Measurements from ENCODE around the gene SLC49A4.

The SLC49A4 gene

DNA sequence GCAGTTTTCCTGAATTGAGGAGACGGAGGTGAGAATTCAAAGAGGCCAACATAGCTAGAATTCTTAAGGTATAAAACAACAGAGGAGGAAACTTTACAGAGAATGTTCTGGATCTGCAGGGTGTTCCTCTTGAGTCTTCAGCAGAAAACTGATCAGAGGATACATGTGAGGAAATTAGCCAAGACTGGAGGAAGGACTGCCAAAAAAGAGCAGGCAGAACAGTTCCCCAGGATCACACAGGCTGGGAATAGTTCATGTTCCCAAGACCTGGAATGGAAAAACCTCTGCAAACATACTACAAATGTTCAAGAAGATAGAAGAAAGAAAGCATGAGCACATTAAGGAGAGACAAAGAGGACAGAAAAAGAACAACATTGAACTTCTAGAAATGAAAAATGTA lies 7.5 kb downstream of the SLC49A4 start:
- TF ChIP-seq, protein P1, sequence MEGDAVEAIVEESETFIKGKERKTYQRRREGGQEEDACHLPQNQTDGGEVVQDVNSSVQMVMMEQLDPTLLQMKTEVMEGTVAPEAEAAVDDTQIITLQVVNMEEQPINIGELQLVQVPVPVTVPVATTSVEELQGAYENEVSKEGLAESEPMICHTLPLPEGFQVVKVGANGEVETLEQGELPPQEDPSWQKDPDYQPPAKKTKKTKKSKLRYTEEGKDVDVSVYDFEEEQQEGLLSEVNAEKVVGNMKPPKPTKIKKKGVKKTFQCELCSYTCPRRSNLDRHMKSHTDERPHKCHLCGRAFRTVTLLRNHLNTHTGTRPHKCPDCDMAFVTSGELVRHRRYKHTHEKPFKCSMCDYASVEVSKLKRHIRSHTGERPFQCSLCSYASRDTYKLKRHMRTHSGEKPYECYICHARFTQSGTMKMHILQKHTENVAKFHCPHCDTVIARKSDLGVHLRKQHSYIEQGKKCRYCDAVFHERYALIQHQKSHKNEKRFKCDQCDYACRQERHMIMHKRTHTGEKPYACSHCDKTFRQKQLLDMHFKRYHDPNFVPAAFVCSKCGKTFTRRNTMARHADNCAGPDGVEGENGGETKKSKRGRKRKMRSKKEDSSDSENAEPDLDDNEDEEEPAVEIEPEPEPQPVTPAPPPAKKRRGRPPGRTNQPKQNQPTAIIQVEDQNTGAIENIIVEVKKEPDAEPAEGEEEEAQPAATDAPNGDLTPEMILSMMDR (IDR thresholded peaks at IDR 0.05; ENCODE audit: low read depth, low read length) = no peak
- DNase-seq = no peak

DNA sequence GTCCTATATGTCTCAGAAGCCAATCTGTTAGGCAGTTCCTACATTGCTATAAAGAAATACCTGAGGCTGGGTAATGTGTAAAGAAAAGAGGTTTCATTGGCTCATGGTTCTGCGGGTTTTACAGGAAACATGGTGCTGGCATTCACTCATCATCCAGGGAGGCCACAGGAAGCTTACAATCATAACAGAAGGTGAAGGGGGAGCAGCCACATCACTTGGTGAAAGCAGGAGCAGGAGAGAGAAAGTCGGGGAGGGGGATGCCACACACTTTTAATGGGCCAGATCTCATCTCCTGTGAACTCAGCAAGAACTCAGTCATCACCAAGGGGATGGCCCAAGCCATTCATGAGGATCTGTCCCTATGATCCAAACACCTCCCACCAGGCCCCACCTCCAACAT lies 9.1 kb downstream of the SLC49A4 start:
- Histone ChIP-seq H3K4me1 (no peaks in the 10 kb centered on the region), H3K27me3 (no peaks in the 10 kb centered on the region), H3K36me3 (peaks cover 4% of the 10 kb centered on the region; the same call in 1 of the 2 replicates), H3K9me3 (no peaks in the 10 kb centered on the region), H3K4me3 (ENCODE audit: low read depth, low read length) (no peak overlapping the region)
- TF ChIP-seq, protein P1 (IDR thresholded peaks at IDR 0.05; ENCODE audit: low read depth, low read length) = no peak
- DNase-seq = no peak

More for the DNA sequence above, 7.5 kb downstream of the SLC49A4 start:
- Histone ChIP-seq H3K9me3 (no peaks in the 10 kb centered on the region), H3K4me3 (ENCODE audit: low read depth, low read length) (no peak overlapping the region), H3K36me3 (no peaks in the 10 kb centered on the region; the same call in 1 of the 2 replicates), H3K27me3 (no peaks in the 10 kb centered on the region), H3K4me1 (no peaks in the 10 kb centered on the region)

DNA sequence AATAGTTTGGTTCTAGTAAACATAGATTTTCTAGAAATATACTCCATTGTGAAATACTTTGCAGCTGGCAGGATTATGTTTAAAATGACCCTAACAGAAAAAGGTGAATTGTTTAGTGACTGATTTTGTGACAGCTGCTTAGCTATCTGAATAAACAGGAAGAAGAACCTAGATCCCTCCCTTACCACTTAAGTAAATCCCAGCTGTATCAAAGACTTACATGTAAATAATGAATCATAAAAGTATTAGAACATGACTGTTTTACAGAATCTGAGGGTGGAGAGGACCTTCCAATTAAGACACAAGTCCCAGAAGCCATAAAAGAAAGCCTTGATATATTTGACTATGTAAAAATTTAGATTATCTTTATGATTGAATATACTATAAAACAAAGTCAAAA lies 15.9 kb downstream of the SLC49A4 start:
- Histone ChIP-seq H3K4me3 (ENCODE audit: low read depth, low read length) (no peak overlapping the region), H3K36me3 (peaks cover 4% of the 10 kb centered on the region; the same call in 1 of the 2 replicates), H3K4me1 (peaks cover 13% of the 10 kb centered on the region), H3K27me3 (no peaks in the 10 kb centered on the region), H3K9me3 (no peaks in the 10 kb centered on the region)
- DNase-seq = no peak
- TF ChIP-seq, protein P1 (IDR thresholded peaks at IDR 0.05; ENCODE audit: low read depth, low read length) = no peak

DNA sequence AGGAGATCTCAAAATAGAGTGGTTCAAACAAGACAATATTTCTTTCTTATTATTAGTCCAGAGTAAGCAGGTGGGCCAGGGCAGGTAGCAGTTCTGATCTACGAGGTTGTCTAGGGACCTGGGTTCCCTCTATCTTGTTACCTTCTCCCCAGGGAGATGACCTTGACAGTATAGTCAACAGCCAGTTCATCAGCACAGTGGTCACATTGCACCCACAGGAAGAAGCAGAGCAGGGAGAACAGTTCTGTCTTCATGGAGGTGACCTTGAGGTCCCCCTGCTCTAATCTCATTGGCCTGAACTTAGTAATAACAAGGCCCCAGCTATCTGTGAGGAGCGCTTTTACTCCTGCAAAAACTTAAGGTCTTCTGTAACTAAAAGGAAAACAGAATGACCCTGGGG lies 21.7 kb downstream of the SLC49A4 start:
- Histone ChIP-seq H3K36me3 (no peaks in the 10 kb centered on the region), H3K27me3 (no peaks in the 10 kb centered on the region), H3K9me3 (no peaks in the 10 kb centered on the region), H3K4me3 (ENCODE audit: low read depth, low read length) (no peak overlapping the region), H3K4me1 (peaks cover 5% of the 10 kb centered on the region)
- no peak for DNase-seq
- TF ChIP-seq, protein P1 (IDR thresholded peaks at IDR 0.05; ENCODE audit: low read depth, low read length) = no peak

DNA sequence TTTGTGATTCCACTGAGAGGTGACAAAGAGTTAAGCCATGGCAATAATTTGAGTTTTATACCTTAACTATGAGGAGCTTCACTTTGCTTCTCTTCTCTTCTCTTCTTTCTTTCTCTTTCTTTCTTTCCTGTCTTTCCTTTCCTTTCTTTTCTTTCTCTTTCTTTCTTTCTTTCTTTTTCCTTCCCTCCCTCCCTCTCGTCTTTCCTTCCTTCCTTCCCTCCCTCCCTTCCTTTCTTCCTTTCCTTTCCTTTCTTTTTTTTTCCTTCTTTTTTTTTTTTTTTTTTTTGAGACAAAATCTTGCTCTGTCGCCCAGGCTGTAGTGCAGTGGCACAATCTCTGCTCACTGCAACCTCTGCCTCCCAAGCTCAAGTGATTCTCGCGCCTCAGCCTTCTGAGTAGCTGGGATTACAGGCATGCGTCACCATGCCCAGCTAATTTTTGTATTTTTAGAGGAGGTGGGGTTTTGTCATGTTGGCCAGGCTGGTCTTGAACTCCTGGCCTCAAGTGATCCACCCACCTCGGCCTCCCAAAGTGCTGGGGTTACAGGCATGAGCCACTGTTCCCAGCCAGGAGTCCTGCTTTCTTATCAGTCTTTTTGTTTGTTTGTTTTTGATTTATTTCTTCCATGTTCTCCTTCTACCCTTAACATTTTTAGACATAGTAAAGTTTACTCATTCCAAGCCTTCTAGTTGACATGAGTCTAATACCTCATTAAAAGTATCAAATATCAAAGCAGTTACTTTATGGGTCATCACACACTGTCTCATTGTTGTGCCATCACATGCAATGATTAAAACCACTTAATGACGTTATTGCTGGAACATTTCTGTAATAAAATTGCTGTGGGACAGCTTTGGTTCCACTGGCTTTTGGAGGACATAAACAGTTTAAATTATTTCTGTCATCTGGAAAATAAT lies 29.9 kb downstream of the SLC49A4 start:
- Histone ChIP-seq H3K9me3 (no peaks in the 10 kb centered on the region), H3K4me3 (ENCODE audit: low read depth, low read length) (no peak overlapping the region), H3K36me3 (no peaks in the 10 kb centered on the region), H3K27me3 (no peaks in the 10 kb centered on the region), H3K4me1 (no peaks in the 10 kb centered on the region)
- TF ChIP-seq, protein P1 (IDR thresholded peaks at IDR 0.05; ENCODE audit: low read depth, low read length) = no peak
- no peak for DNase-seq

DNA sequence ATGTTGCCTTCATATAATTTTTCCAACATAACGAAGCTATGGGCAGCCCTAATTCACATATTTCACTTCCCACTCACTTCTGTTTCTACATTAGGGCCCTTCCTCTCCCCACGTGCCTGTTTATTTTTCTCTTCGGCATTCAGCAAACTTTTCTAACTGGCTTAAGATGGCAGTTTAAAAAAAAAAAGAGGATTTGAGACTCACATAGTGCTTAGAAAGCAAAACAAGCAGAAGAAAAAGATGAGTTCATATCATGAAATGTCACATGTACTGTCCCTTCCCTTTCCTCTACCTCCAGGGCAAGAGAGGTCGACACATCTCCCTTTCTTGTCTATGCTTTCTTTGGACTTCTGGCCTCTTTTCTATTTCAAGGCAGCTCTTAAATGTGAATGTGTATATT lies 30.6 kb downstream of the SLC49A4 start:
- no peak for DNase-seq
- H3K4me3 ChIP-seq (ENCODE audit: low read depth, low read length) = no peak overlapping the region
- no peaks in the 10 kb centered on the region for H3K9me3 ChIP-seq
- no peaks in the 10 kb centered on the region for H3K4me1 ChIP-seq
- H3K27me3 ChIP-seq = no peaks in the 10 kb centered on the region
- no peaks in the 10 kb centered on the region for H3K36me3 ChIP-seq
- TF ChIP-seq, protein P1 (IDR thresholded peaks at IDR 0.05; ENCODE audit: low read depth, low read length) = no peak

Measured in BE2C (cell line).